Spleen (tissue), 11 donors: ENCODE measurements around the gene PLB1. TPM values are rescaled to one million over a fixed set of nuclear protein-coding genes. Genes with fewer than 3 reads are reported as not detected.

Source experiments
- DNase-seq: peaks from one replicate; pipeline ENCODE4 v3.0.0-alpha.2; 2020
- H3K27ac ChIP-seq, 8 donors: fragments of 200-600 bp; sonication (generic) in 7 of 8; 1 replicate in 4 of 8; 2 replicates in 4 of 8; pipeline versions ENCODE4 v1.5.0 to v1.8.0; 2016 to 2021; ENCODE audit warnings: inconsistent platforms in 4 of 8, mild to moderate bottlenecking in 4 of 8, moderate library complexity in 1 of 8
- H3K27me3 ChIP-seq, 7 donors: fragments of 200-600 bp; sonication (generic) in 6 of 7; replicated peaks in 1 of 7; 1 replicate in 4 of 7; 2 replicates in 3 of 7; pipeline versions ENCODE4 v1.5.0 to v1.8.0; 2016 to 2021; ENCODE audit warnings: inconsistent platforms in 3 of 7, mild to moderate bottlenecking in 1 of 7
- H3K36me3 ChIP-seq, 6 donors: fragments of 200-600 bp; sonication (generic) in 5 of 6; 1 replicate in 4 of 6; 2 replicates in 2 of 6; pipeline versions ENCODE4 v1.5.0 to v1.8.0; 2016 to 2021; ENCODE audit warnings: inconsistent platforms in 2 of 6
- H3K4me1 ChIP-seq, 6 donors: fragments of 200-600 bp; sonication (generic) in 5 of 6; 1 replicate in 3 of 6; 2 replicates in 3 of 6; pipeline versions ENCODE4 v1.5.0 to v1.8.0; 2016 to 2021; ENCODE audit warnings: inconsistent platforms in 3 of 6
- H3K4me3 ChIP-seq, 8 donors: fragments of 200-600 bp; sonication (generic) in 7 of 8; 1 replicate in 4 of 8; 2 replicates in 4 of 8; pipeline versions ENCODE4 v1.5.0 to v1.8.0; 2016 to 2021; ENCODE audit warnings: inconsistent platforms in 4 of 8, mild to moderate bottlenecking in 4 of 8, moderate library complexity in 2 of 8
- H3K9me3 ChIP-seq, 8 donors: fragments of 200-600 bp; sonication (generic) in 7 of 8; 1 replicate in 4 of 8; 2 replicates in 4 of 8; pipeline versions ENCODE4 v1.5.0 to v1.8.0; 2016 to 2021; ENCODE audit warnings: inconsistent platforms in 4 of 8
- CTCF ChIP-seq, 11 experiments: fragments of 200-600 bp in 7 of 11; fragments of 450-650 bp in 4 of 11; sonication (generic) in 4 of 11; IDR thresholded peaks in 8 of 11; conservative IDR thresholded peaks in 3 of 11; 1 replicate in 7 of 11; 2 replicates in 4 of 11; pipeline versions ENCODE4 v1.4.0 to v1.8.0; 2016 to 2021; ENCODE audit warnings: antibody characterized with exemption in 11 of 11, inconsistent platforms in 4 of 11, mild to moderate bottlenecking in 1 of 11
- POLR2A ChIP-seq, 3 donors: fragments of 450-650 bp; IDR thresholded peaks; one replicate each; pipeline ENCODE4 v1.5.1; 2017; ENCODE audit warnings: antibody characterized with exemption in 3 of 3, mild to moderate bottlenecking in 1 of 3
- POLR2AphosphoS5 ChIP-seq, 3 donors: sonication (generic); formaldehyde crosslinking; IDR thresholded peaks; one replicate each; pipeline ENCODE4 v1.5.1; 2017; ENCODE audit warnings: antibody characterized with exemption in 3 of 3
- WGBS, 5 donors: extraction: QIAGEN DNeasy Blood & Tissue Kit in 3 of 5; methylation state at CpG; one replicate each; pipeline versions ENCODE4 v1.1.5 to v1.1.7; 2013 to 2018; 5-methylcytosine and 5-hydroxymethylcytosine counted together
- intact Hi-C: fragments of 100-400 bp; cut with DNase I; formaldehyde crosslinking; loops from one replicate; pipeline ENCODE4 v1.15.0; 2023; ENCODE audit warnings: low total_unique reads
- polyA plus RNA-seq, 3 donors: library from polyadenylated mRNA; stranded (reverse); fragments of 200-250 nt; gene quantifications; one replicate each; pipeline ENCODE4 v1.2.1, GENCODE V29; 2013
- total RNA-seq, 7 donors: library from RNA; depleted of rRNA in 3 of 7; stranded (reverse); fragments of >200 nt in 3 of 7; fragmentation: NEBNext Ultra II Directional in 4 of 7; extraction: Animal tissue kit (Norgen Biotek cat#: 25700) in 4 of 7; gene quantifications; one replicate each; pipeline versions ENCODE4 v1.1.0 to v1.2.1, GENCODE V29; 2016 to 2021
- donor health status: healthy with polysubstance abuse.
- donor health status: DM: no; HTN: no; CAD: no; lungs with moderate emphysema.
- donor health status: DM: no; HTN: no; CAD: no.
- donor health status: Bipolar disorder and iron deficiency.
- donor health status: healthy.
- donor health status: DM: no; HTN: no; CAD: no.
- donor health status: DM: yes; HTN: yes; CAD: no.

Gene PLB1
- total and polyA plus RNA-seq, 10 donors = 3.8 to 45.7 (median 13.9) TPM

- TF ChIP-seq CTCF (IDR thresholded peaks at IDR 0.05 in 8 of 11, conservative IDR thresholded peaks at IDR 0.05 in 3 of 11) = no peak
- TF ChIP-seq POLR2A (IDR thresholded peaks at IDR 0.05) = no peak
- TF ChIP-seq POLR2AphosphoS5 (IDR thresholded peaks at IDR 0.05) = no peak
- no peak for DNase-seq
- Histone ChIP-seq H3K27ac (no peak overlapping the region), H3K4me1 (peaks cover 0 to 22% (median 11%) of the 10 kb centered on the region in 6 donors), H3K27me3 (no peaks in the 10 kb centered on the region), H3K9me3 (no peaks in the 10 kb centered on the region), H3K36me3 (no peaks in the 10 kb centered on the region), H3K4me3 (no peak overlapping the region)
- intact Hi-C loops = no loop called here
- WGBS, 5 donors = 80 to 96% (median 93%) methylated on average over 6 of the region's 6 CpGs
These were observed 74.6 kb downstream of the PLB1 start for GRCh38 chr2:28570431-28570830.

GRCh38 chr2:28576714-28577113 lies 80.9 kb downstream of the PLB1 start:
- no peak overlapping the region for H3K4me3 ChIP-seq
- H3K27ac ChIP-seq = no peak overlapping the region
- H3K36me3 ChIP-seq = no peaks in the 10 kb centered on the region
- WGBS, 5 donors = 78 to 87% (median 81%) methylated on average over 5 of the region's 5 CpGs
- TF ChIP-seq POLR2A (IDR thresholded peaks at IDR 0.05) (no peak), CTCF (IDR thresholded peaks at IDR 0.05 in 8 of 11, conservative IDR thresholded peaks at IDR 0.05 in 3 of 11) (no peak), POLR2AphosphoS5 (IDR thresholded peaks at IDR 0.05) (no peak)
- H3K9me3 ChIP-seq = no peaks in the 10 kb centered on the region
- H3K4me1 ChIP-seq = no peaks in the 10 kb centered on the region
- DNase-seq = no peak
- intact Hi-C loops = no loop called here
- H3K27me3 ChIP-seq = no peaks in the 10 kb centered on the region

DNA sequence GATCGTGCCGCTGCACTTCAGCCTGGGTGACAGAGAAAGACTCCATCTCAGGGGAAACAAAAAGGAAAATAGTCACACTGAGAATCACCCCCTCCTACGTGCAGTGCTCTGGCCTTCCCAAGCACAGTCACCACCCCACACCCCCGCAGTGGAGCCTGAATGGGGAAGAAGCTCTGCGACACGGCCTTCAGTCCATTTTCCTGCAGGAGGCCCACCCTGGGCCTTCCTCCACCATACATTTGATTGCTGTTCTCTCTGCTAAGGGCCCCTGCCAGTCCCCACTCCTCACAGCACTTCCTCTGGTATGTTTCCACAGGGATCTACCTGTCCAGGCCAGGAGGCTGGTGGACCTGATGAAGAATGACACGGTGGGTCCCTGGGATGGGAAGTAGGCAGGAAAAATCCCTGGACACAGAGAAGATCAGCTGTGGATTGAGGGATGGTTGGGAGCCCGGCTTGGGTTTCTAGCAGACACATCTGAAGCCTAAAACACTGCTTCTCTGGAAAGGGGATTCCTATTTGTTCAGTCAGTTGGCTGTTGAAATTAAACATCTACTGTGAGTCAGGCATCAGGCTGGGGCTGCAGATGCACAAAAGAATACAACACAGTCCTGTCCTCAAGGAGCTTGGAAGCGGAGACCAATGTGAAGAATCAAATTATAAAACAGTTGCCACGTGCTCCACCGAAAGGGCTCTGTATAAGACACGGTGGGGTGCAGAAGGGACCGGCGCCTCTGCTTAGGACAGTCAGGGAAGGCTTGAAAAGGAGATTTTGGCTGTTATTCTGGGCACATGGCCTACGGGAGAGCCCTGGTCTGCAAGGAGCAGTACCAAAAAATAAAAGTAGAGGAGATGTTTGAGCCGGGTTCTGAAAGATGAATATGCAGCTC lies 82.2 kb downstream of the PLB1 start:
- H3K36me3 ChIP-seq = no peaks in the 10 kb centered on the region
- no peaks in the 10 kb centered on the region for H3K27me3 ChIP-seq
- WGBS, 5 donors = 81 to 93% (median 87%) methylated on average over 16 of the region's 16 CpGs
- intact Hi-C loops = no loop called here
- H3K9me3 ChIP-seq = no peaks in the 10 kb centered on the region
- no peak for DNase-seq
- TF ChIP-seq POLR2A (IDR thresholded peaks at IDR 0.05) (no peak), CTCF (IDR thresholded peaks at IDR 0.05 in 8 of 11, conservative IDR thresholded peaks at IDR 0.05 in 3 of 11) (no peak), POLR2AphosphoS5 (IDR thresholded peaks at IDR 0.05) (no peak)
- H3K4me3 ChIP-seq = no peak overlapping the region
- no peak overlapping the region for H3K27ac ChIP-seq
- H3K4me1 ChIP-seq = no peaks in the 10 kb centered on the region

- 78 to 98% (median 88%) methylated on average over 2 of the region's 2 CpGs for WGBS, 5 donors
- no peak for TF ChIP-seq CTCF (IDR thresholded peaks at IDR 0.05 in 8 of 11, conservative IDR thresholded peaks at IDR 0.05 in 3 of 11)
- no peak for TF ChIP-seq POLR2A (IDR thresholded peaks at IDR 0.05)
- TF ChIP-seq POLR2AphosphoS5 (IDR thresholded peaks at IDR 0.05) = no peak
- H3K9me3 ChIP-seq = no peaks in the 10 kb centered on the region
These were observed 82.9 kb downstream of the PLB1 start for GRCh38 chr2:28578774-28579173.

More at GRCh38 chr2:28578774-28579173, 82.9 kb downstream of the PLB1 start:
- Histone ChIP-seq H3K27me3 (no peaks in the 10 kb centered on the region), H3K27ac (no peak overlapping the region), H3K4me3 (no peak overlapping the region), H3K4me1 (peaks cover 0 to 4% (median 1%) of the 10 kb centered on the region in 6 donors), H3K36me3 (no peaks in the 10 kb centered on the region)
- intact Hi-C loops = no loop called here
- DNase-seq = no peak
